Adrenal gland (tissue), 12 donors: ENCODE measurements around the gene WDR26. TPM values are rescaled to one million over a fixed set of nuclear protein-coding genes. Genes with fewer than 3 reads are reported as not detected.

Experiments
- DNase-seq, 7 donors: peaks; one replicate each; pipeline ENCODE4 v3.0.0-alpha.2; 2019 to 2020
- H3K27ac ChIP-seq, 5 donors: fragments of 200-600 bp; sonication (generic) in 4 of 5; 1 replicate in 3 of 5; 2 replicates in 2 of 5; pipeline versions ENCODE4 v1.5.1 to v1.8.0; 2016 to 2020; ENCODE audit warnings: mild to moderate bottlenecking in 1 of 5
- H3K27me3 ChIP-seq: fragments of 200-600 bp; 2 replicates; pipeline ENCODE4 v1.8.0; 2021
- H3K36me3 ChIP-seq, 2 donors: fragments of 200-600 bp; replicated peaks in 1 of 2; 1 replicate in 1 of 2; 2 replicates in 1 of 2; pipeline versions ENCODE4 v1.5.1 to v1.8.0; 2018 to 2022
- H3K4me1 ChIP-seq, 2 donors: fragments of 200-600 bp; replicated peaks in 1 of 2; 1 replicate in 1 of 2; 2 replicates in 1 of 2; pipeline versions ENCODE4 v1.5.1 to v1.8.0; 2018 to 2021
- H3K4me3 ChIP-seq, 4 donors: fragments of 200-600 bp; sonication (generic) in 3 of 4; one replicate each; pipeline ENCODE4 v1.5.1; 2016 to 2018
- H3K9me3 ChIP-seq, 3 donors: fragments of 200-600 bp; sonication (generic) in 1 of 3; replicated peaks in 1 of 3; 1 replicate in 2 of 3; 2 replicates in 1 of 3; pipeline versions ENCODE4 v1.5.1 to v1.8.0; 2016 to 2021
- CTCF ChIP-seq, 6 experiments: fragments of 450-650 bp in 4 of 6; fragments of 200-600 bp in 2 of 6; sonication (generic) in 1 of 6; IDR thresholded peaks; 1 replicate in 5 of 6; 2 replicates in 1 of 6; pipeline versions ENCODE4 v1.5.1 to v1.8.0; 2016 to 2021; ENCODE audit warnings: antibody characterized with exemption in 6 of 6, mild to moderate bottlenecking in 2 of 6, moderate library complexity in 1 of 6
- POLR2A ChIP-seq, 2 donors: fragments of 450-650 bp; IDR thresholded peaks; one replicate each; pipeline ENCODE4 v1.6.1; 2017; ENCODE audit warnings: antibody characterized with exemption in 2 of 2, mild to moderate bottlenecking in 2 of 2, moderate library complexity in 1 of 2
- WGBS, 4 donors: extraction: QIAGEN DNeasy Blood & Tissue Kit in 2 of 4; methylation state at CpG; one replicate each; pipeline versions ENCODE4 v1.1.5 to v1.1.7; 2013 to 2017; 5-methylcytosine and 5-hydroxymethylcytosine counted together
- intact Hi-C, 2 donors: fragments of 100-400 bp; cut with DNase I; formaldehyde crosslinking; loops; one replicate each; pipeline versions ENCODE4 v1.14.1 to v1.15.0; 2022 to 2023
- polyA plus RNA-seq, 3 donors: library from polyadenylated mRNA; stranded (reverse); fragments of 200-250 nt in 2 of 3; fragments of 350-450 nt in 1 of 3; fragmentation: Illumina TruSeq in 1 of 3; extraction: RNeasy Lipid Tissue Mini Kit (QIAGEN cat#74804) in 1 of 3; gene quantifications; one replicate each; pipeline ENCODE4 v1.2.3, GENCODE V29; 2013 to 2014
- total RNA-seq, 9 donors: library from RNA; depleted of rRNA in 4 of 9; stranded (reverse); fragments of >200 nt in 4 of 9; fragments of 120-200 nt in 1 of 9; fragmentation: NEBNext Ultra II Directional in 1 of 9; extraction: Animal tissue kit (Norgen Biotek cat#: 25700) in 1 of 9; gene quantifications; one replicate each; pipeline versions ENCODE4 v1.1.0 to v1.2.4, GENCODE V29; 2013 to 2023
- donor health status: healthy with polysubstance abuse.
- donor health status: Bipolar disorder and iron deficiency.
- donor health status: DM: yes; HTN: yes; CAD: no.
- donor health status: DM: no; HTN: no; CAD: no.
- donor health status: DM: no; HTN: no; CAD: no.
- donor health status: DM: yes; HTN: yes; CAD: no.

The WDR26 gene
- total and polyA plus RNA-seq, 12 donors: 25.6 to 92.0 (median 71.2) TPM

- no peak for TF ChIP-seq POLR2A (IDR thresholded peaks at IDR 0.05)
- TF ChIP-seq CTCF (IDR thresholded peaks at IDR 0.05): no peak
- Histone ChIP-seq H3K36me3 (peaks cover 0 to 92% of the 10 kb centered on the region in 2 donors), H3K27ac (no peak overlapping the region), H3K4me3 (no peak overlapping the region), H3K4me1 (peaks cover 0 to 7% of the 10 kb centered on the region in 2 donors), H3K9me3 (no peaks in the 10 kb centered on the region), H3K27me3 (no peaks in the 10 kb centered on the region)
- intact Hi-C loops: loop anchor here in 1 of 2 donors (10.0 kb wide), 1 partner anchor 88 kb away; no protein-coding TSS in a partner anchor
- WGBS, 4 donors: 72 to 94% (median 88%) methylated on average over 4 of the region's 4 CpGs
- no peak for DNase-seq
These were observed 42.0 kb downstream of the WDR26 start for GRCh38 chr1:224392411-224393249.

GRCh38 chr1:224390517-224390916, 44.1 kb downstream of the WDR26 start:
- TF ChIP-seq CTCF (IDR thresholded peaks at IDR 0.05): no peak
- no peak for TF ChIP-seq POLR2A (IDR thresholded peaks at IDR 0.05)
- Histone ChIP-seq H3K4me1 (peaks cover 0 to 11% of the 10 kb centered on the region in 2 donors), H3K4me3 (no peak overlapping the region), H3K36me3 (peaks cover 0 to 89% of the 10 kb centered on the region in 2 donors), H3K27ac (no peak overlapping the region), H3K27me3 (no peaks in the 10 kb centered on the region), H3K9me3 (no peaks in the 10 kb centered on the region)
- intact Hi-C loops: loop anchor here in 1 of 2 donors (10.0 kb wide), 1 partner anchor 86 kb away; no protein-coding TSS in a partner anchor
- no peak for DNase-seq
- 85 to 90% (median 87%) methylated on average over 5 of the region's 5 CpGs for WGBS, 4 donors

- TF ChIP-seq POLR2A (IDR thresholded peaks at IDR 0.05) (no peak), CTCF (IDR thresholded peaks at IDR 0.05) (no peak)
- Histone ChIP-seq H3K4me3 (no peak overlapping the region), H3K27ac (no peak overlapping the region), H3K36me3 (peaks cover 0 to 64% of the 10 kb centered on the region in 2 donors), H3K4me1 (peaks cover 0 to 11% of the 10 kb centered on the region in 2 donors), H3K9me3 (no peaks in the 10 kb centered on the region), H3K27me3 (no peaks in the 10 kb centered on the region)
- intact Hi-C loops: no loop called here
- 76 to 89% (median 85%) methylated on average over 2 of the region's 2 CpGs for WGBS, 4 donors
- no peak for DNase-seq
These were observed 46.7 kb downstream of the WDR26 start for GRCh38 chr1:224387943-224388342.

GRCh38 chr1:224387302-224387912, 47.2 kb downstream of the WDR26 start:
- intact Hi-C loops: no loop called here
- TF ChIP-seq CTCF (IDR thresholded peaks at IDR 0.05) (no peak), POLR2A (IDR thresholded peaks at IDR 0.05) (no peak)
- Histone ChIP-seq H3K4me1 (peaks cover 0 to 11% of the 10 kb centered on the region in 2 donors), H3K27ac (no peak overlapping the region), H3K36me3 (peaks cover 0 to 58% of the 10 kb centered on the region in 2 donors), H3K27me3 (no peaks in the 10 kb centered on the region), H3K9me3 (no peaks in the 10 kb centered on the region), H3K4me3 (no peak overlapping the region)
- 65 to 79% (median 68%) methylated on average over 6 of the region's 6 CpGs for WGBS, 4 donors
- DNase-seq: no peak
